Measurements from ENCODE around the gene LITAFD. TPM values are rescaled to one million over a fixed set of nuclear protein-coding genes. Genes with fewer than 3 reads are reported as not detected.

LITAFD gene
- polyA plus RNA-seq, 3 donors, result not detected

GRCh38 chr16:8847145-8847544 is 35.0 kb upstream of the LITAFD start:
- Mint-ChIP-seq H3K27ac (no peak overlapping the region), H3K36me3 (peaks cover 77 to 78% of the 10 kb centered on the region in 2 donors), H3K27me3 (ENCODE audit: low read depth in 3 of 3) (peaks cover 4 to 11% (median 7%) of the 10 kb centered on the region in 3 donors), H3K4me3 (no peak overlapping the region), H3K4me1 (peaks cover 53% of the 10 kb centered on the region), H3K9me3 (peaks cover 0 to 3% (median 0%) of the 10 kb centered on the region in 7 donors)
- DNase-seq, result no peak
- Histone ChIP-seq H3K79me2 (ENCODE audit: insufficient read depth, low read length) (peaks cover 15% of the 10 kb centered on the region), H4K20me1 (ENCODE audit: insufficient read depth, low read length) (peaks cover 49% of the 10 kb centered on the region), H3K4me3 (replicated peaks in 1 of 3; ENCODE audit: low read depth in 2 of 3, low read length in 3 of 3) (no peak overlapping the region), H3K9me3 (replicated peaks in 1 of 2; ENCODE audit: control insufficient read depth in 1 of 2, insufficient read depth in 1 of 2, low read length in 2 of 2) (no peaks in the 10 kb centered on the region), H3K36me3 (replicated peaks in 1 of 2; ENCODE audit: control insufficient read depth in 1 of 2, insufficient read depth in 2 of 2, low read length in 2 of 2) (peaks cover 13 to 44% of the 10 kb centered on the region in 2 donors), H3K27me3 (ENCODE audit: control insufficient read depth in 2 of 2, insufficient read depth in 2 of 2, low read length in 2 of 2) (no peaks in the 10 kb centered on the region), H3K4me1 (ENCODE audit: control insufficient read depth in 1 of 2, insufficient read depth in 2 of 2, low read length in 2 of 2) (peaks cover 25 to 37% of the 10 kb centered on the region in 2 donors), H3K9ac (ENCODE audit: insufficient read depth, low read length, poor library complexity, severe bottlenecking) (no peak overlapping the region), H3K4me2 (replicated peaks; ENCODE audit: extremely low read depth, low read length, poor library complexity, severe bottlenecking) (no peak overlapping the region), H2AFZ (ENCODE audit: insufficient read depth, low read depth, low read length, poor library complexity, severe bottlenecking) (no peak overlapping the region), H3K27ac (ENCODE audit: low read depth in 1 of 2, low read length in 2 of 2) (no peak overlapping the region)
- WGBS (ENCODE audit: insufficient coverage), result 92% methylated on average over 7 of the region's 13 CpGs
- TF ChIP-seq CTCF (IDR thresholded peaks at IDR 0.05), result no peak
- intact Hi-C loops (cut with micrococcal nuclease), result no loop called here

DNA sequence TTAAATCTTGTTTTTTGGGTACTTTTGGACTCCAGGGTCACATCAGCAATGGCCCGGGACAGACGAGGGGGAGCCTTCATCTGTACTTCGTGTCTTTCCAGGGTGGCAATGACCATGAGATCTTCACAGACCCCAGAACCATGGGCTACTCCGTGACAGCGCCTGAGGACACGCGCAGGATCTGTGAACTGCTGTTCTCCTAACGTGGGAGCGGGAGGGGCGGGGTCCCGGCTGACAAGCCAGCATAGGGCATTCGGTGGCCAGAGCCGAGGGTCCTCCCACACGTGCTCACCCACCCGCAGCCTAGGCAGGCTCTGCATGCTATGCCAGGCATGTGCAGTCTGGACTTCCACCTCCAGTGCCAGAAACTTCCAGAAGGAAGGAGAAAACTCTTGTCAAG is 34.5 kb upstream of the LITAFD start:
- H3K9me3 Mint-ChIP-seq, result peaks cover 0 to 3% (median 0%) of the 10 kb centered on the region in 7 donors
- peaks cover 4 to 11% (median 7%) of the 10 kb centered on the region in 3 donors for H3K27me3 Mint-ChIP-seq (ENCODE audit: low read depth in 3 of 3)
- no peak overlapping the region for H3K27ac ChIP-seq (ENCODE audit: low read depth in 1 of 2, low read length in 2 of 2)
- no peak overlapping the region for H3K4me2 ChIP-seq (replicated peaks; ENCODE audit: extremely low read depth, low read length, poor library complexity, severe bottlenecking)
- no peaks in the 10 kb centered on the region for H3K27me3 ChIP-seq (ENCODE audit: control insufficient read depth in 2 of 2, insufficient read depth in 2 of 2, low read length in 2 of 2)
- peaks cover 15% of the 10 kb centered on the region for H3K79me2 ChIP-seq (ENCODE audit: insufficient read depth, low read length)
- H3K36me3 ChIP-seq (replicated peaks in 1 of 2; ENCODE audit: control insufficient read depth in 1 of 2, insufficient read depth in 2 of 2, low read length in 2 of 2), result peaks cover 16 to 49% of the 10 kb centered on the region in 2 donors
- H2AFZ ChIP-seq (ENCODE audit: insufficient read depth, low read depth, low read length, poor library complexity, severe bottlenecking), result no peak overlapping the region
- intact Hi-C loops (cut with micrococcal nuclease), result no loop called here
- 97% methylated on average over 12 of the region's 15 CpGs for WGBS (ENCODE audit: insufficient coverage)
- peaks cover 49% of the 10 kb centered on the region for H4K20me1 ChIP-seq (ENCODE audit: insufficient read depth, low read length)
- H3K4me3 Mint-ChIP-seq, result no peak overlapping the region
- no peak for TF ChIP-seq CTCF (IDR thresholded peaks at IDR 0.05)
- H3K4me1 ChIP-seq (ENCODE audit: control insufficient read depth in 1 of 2, insufficient read depth in 2 of 2, low read length in 2 of 2), result peaks cover 21 to 32% of the 10 kb centered on the region in 2 donors
- DNase-seq, result no peak
- H3K9me3 ChIP-seq (replicated peaks in 1 of 2; ENCODE audit: control insufficient read depth in 1 of 2, insufficient read depth in 1 of 2, low read length in 2 of 2), result no peaks in the 10 kb centered on the region
- H3K27ac Mint-ChIP-seq, result peak overlapping the region in 1 of 7 donors; percentile 41
- no peak overlapping the region for H3K4me3 ChIP-seq (replicated peaks in 1 of 3; ENCODE audit: low read depth in 2 of 3, low read length in 3 of 3)
- H3K4me1 Mint-ChIP-seq, result peaks cover 49% of the 10 kb centered on the region
- H3K9ac ChIP-seq (ENCODE audit: insufficient read depth, low read length, poor library complexity, severe bottlenecking), result no peak overlapping the region
- H3K36me3 Mint-ChIP-seq, result peaks cover 77 to 79% of the 10 kb centered on the region in 2 donors
